Ishikawa (cell line): ENCODE results near the gene CDK6.
A peak's percentile ranks its signal among the peaks of the same experiment; 100 is the strongest.

Experiments used
- CEBPB ChIP-seq: IDR thresholded peaks from 2 replicates; pipeline ENCODE4 v1.6.1; 2012
- CREB1 ChIP-seq: IDR thresholded peaks from 2 replicates; pipeline ENCODE4 v1.6.1; 2012; ENCODE audit warnings: low read depth
- EGR1 ChIP-seq: IDR thresholded peaks from 2 replicates; pipeline ENCODE4 v1.6.1; 2012
- EP300 ChIP-seq: IDR thresholded peaks from 2 replicates; pipeline ENCODE4 v1.6.1; 2012; ENCODE audit warnings: borderline replicate concordance
- FOXM1 ChIP-seq: IDR thresholded peaks from 2 replicates; pipeline ENCODE4 v1.6.1; 2012; ENCODE audit warnings: low read depth, borderline replicate concordance
- NFIC ChIP-seq: IDR thresholded peaks from 2 replicates; pipeline ENCODE4 v1.6.1; 2012
- RAD21 ChIP-seq: IDR thresholded peaks from 2 replicates; pipeline ENCODE4 v1.6.1; 2012; ENCODE audit warnings: low read depth
- TAF1 ChIP-seq: IDR thresholded peaks from 2 replicates; pipeline ENCODE4 v1.6.1; 2012; ENCODE audit warnings: low read depth, mild to moderate bottlenecking
- TCF12 ChIP-seq: IDR thresholded peaks from 2 replicates; pipeline ENCODE4 v1.6.1; 2012; ENCODE audit warnings: low read depth
- TEAD4 ChIP-seq: IDR thresholded peaks from 2 replicates; pipeline ENCODE4 v1.6.1; 2012
- YY1 ChIP-seq: IDR thresholded peaks from 2 replicates; pipeline ENCODE4 v1.6.1; 2012; ENCODE audit warnings: low read depth
- ZBTB7A ChIP-seq: IDR thresholded peaks from 2 replicates; pipeline ENCODE4 v1.6.1; 2012; ENCODE audit warnings: low read depth
- TF ChIP-seq, protein P1 (sequence below): IDR thresholded peaks from 2 replicates; pipeline ENCODE4 v1.6.1; 2012; ENCODE audit warnings: low read depth, mild to moderate bottlenecking
- TF ChIP-seq, protein P2 (sequence below): IDR thresholded peaks from 2 replicates; pipeline ENCODE4 v1.6.1; 2012
- TF ChIP-seq, protein P3 (sequence below): IDR thresholded peaks from 2 replicates; pipeline ENCODE4 v1.6.1; 2012

CDK6 gene

DNA sequence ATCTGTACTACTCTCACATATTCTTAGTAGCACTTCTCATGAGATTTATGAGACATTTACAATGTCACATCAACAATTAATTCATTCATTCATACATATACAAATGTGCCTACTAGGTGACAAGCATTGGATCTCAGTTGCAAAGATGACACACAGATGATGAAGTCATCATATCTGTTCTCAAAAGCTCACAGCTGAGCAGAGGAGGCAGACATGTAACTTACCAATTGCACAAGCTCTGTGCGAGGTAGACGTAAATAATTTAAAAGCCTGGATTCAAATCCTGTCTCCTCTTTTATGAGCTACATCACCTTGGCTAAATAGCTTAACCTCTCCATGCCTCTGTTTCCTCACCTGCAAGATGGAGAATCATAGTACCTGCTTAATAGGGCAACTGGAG lies 136.8 kb downstream of the CDK6 start:
- no peak for TF ChIP-seq EGR1
- TF ChIP-seq, protein P1, sequence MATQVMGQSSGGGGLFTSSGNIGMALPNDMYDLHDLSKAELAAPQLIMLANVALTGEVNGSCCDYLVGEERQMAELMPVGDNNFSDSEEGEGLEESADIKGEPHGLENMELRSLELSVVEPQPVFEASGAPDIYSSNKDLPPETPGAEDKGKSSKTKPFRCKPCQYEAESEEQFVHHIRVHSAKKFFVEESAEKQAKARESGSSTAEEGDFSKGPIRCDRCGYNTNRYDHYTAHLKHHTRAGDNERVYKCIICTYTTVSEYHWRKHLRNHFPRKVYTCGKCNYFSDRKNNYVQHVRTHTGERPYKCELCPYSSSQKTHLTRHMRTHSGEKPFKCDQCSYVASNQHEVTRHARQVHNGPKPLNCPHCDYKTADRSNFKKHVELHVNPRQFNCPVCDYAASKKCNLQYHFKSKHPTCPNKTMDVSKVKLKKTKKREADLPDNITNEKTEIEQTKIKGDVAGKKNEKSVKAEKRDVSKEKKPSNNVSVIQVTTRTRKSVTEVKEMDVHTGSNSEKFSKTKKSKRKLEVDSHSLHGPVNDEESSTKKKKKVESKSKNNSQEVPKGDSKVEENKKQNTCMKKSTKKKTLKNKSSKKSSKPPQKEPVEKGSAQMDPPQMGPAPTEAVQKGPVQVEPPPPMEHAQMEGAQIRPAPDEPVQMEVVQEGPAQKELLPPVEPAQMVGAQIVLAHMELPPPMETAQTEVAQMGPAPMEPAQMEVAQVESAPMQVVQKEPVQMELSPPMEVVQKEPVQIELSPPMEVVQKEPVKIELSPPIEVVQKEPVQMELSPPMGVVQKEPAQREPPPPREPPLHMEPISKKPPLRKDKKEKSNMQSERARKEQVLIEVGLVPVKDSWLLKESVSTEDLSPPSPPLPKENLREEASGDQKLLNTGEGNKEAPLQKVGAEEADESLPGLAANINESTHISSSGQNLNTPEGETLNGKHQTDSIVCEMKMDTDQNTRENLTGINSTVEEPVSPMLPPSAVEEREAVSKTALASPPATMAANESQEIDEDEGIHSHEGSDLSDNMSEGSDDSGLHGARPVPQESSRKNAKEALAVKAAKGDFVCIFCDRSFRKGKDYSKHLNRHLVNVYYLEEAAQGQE, result no peak
- no peak for TF ChIP-seq CEBPB
- no peak for TF ChIP-seq YY1

DNA sequence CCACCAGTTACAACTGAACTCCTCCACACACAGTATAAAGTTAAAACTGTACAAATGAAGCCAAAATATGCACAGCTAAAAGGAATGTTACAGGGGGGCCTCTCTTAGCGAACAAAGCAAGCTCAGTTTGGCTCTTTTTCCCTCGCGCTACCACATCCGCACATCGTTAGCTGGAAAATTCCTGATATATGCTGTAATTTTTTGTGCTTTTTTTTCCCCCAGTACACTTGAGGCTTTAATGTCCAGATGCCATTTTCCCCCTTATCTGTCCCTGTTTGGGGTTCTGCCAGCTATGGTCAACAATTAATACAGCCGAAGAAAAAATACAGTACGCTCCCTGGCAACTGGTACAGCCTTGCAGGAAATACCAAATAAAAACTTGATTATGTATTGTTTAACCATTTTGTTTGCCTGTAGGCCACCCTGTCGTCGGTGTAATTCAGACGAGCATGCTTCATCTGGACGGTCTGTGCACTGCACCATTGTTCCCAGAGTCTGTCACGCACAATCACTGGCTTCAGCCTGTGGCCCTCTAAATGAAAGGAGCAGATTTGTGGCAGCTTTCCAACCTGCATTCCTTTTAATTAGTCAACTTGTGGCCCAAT lies 138.0 kb downstream of the CDK6 start:
- TF ChIP-seq, protein P2, sequence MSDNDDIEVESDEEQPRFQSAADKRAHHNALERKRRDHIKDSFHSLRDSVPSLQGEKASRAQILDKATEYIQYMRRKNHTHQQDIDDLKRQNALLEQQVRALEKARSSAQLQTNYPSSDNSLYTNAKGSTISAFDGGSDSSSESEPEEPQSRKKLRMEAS, result 0 out of 2 replicates have a peak, but pooled peaks have one; percentile 29
- no peak for TF ChIP-seq NFIC
- TF ChIP-seq, protein P3, sequence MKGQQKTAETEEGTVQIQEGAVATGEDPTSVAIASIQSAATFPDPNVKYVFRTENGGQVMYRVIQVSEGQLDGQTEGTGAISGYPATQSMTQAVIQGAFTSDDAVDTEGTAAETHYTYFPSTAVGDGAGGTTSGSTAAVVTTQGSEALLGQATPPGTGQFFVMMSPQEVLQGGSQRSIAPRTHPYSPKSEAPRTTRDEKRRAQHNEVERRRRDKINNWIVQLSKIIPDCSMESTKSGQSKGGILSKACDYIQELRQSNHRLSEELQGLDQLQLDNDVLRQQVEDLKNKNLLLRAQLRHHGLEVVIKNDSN, result no peak
- no peak for TF ChIP-seq RAD21

DNA sequence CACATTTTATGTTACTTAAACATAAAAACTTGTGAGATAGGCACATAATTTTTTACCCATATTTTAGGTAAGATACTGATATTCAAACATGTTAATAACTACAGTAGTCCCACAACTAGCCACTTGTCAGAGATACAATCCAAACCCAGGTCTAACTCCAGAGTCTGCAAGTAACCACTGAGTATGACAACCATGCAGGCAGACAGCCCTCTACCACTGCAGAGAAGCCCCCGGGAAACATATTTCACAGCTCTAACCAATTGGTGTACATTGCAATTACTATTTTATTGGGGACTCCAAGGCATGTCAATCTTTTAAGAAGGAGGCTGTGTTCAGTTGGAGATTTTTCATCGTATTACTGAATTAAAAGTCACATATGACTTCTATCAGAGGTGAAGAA lies 139.0 kb downstream of the CDK6 start:
- TF ChIP-seq EGR1 (no peak), EP300 (no peak), FOXM1 (no peak), CREB1 (no peak), TEAD4 (no peak), TAF1 (no peak), CEBPB (no peak), TCF12 (no peak)
- TF ChIP-seq, protein P1, result no peak
- TF ChIP-seq, protein P2, result no peak

DNA sequence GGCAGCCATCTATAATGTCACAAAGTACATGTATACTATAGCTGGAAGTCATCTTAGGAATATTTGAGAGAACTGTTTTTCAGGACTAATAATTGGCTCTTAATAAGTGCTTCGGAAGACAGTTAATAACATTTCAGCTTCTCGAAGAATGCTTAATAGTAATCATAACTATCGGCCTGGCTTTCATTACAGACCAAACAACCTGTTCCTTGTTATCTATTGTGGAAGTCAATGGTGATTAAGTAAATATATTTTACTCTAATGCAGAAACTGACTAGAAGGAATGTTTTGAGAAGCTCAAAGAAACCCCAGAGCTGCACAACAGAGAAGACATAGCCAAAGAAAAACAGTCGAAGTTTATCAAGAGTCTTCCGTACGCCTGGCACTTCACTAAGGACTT lies 139.4 kb downstream of the CDK6 start:
- TF ChIP-seq CEBPB (no peak), FOXM1 (no peak), TAF1 (no peak)
- TF ChIP-seq, protein P2, result no peak
- TF ChIP-seq, protein P3, result no peak

DNA sequence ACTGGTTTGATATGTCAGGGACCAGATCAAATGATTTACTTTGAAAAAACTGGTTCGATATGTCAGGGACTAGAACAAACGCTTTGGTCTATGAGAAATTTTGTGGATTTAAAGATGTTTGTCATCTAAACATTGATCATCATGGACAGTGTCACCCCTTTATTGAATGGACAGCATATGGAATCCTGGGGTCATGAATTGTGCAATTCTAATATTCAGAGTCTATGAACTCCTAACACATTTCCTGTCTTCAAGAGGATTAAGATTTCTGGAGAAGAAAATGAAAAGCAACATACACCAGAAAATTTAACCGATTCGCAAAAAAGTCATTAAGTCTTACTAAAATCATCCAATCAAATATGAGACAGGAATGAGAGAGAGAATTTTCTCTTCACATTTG lies 139.8 kb downstream of the CDK6 start:
- no peak for TF ChIP-seq TEAD4
- no peak for TF ChIP-seq RAD21
- no peak for TF ChIP-seq TAF1
- TF ChIP-seq, protein P3, result no peak
- no peak for TF ChIP-seq NFIC
- no peak for TF ChIP-seq CEBPB
- TF ChIP-seq, protein P1, result no peak
- TF ChIP-seq, protein P2, result no peak
- TF ChIP-seq YY1, result no peak
- no peak for TF ChIP-seq FOXM1
- no peak for TF ChIP-seq ZBTB7A
- no peak for TF ChIP-seq TCF12
